Endometrial microvascular endothelial cells (primary cell): ENCODE data around the gene SNX10. TPM values are rescaled to one million over a fixed set of nuclear protein-coding genes. Genes with fewer than 3 reads are reported as not detected.
"Not testable (repeated sequence)": the region's sequence is repeated elsewhere in the genome, so short reads cannot be mapped to it uniquely, and the experiment has no call there.

Source experiments
- in situ Hi-C: cut with HindIII; loops from 2 replicates; pipeline ENCODE4 v1.10.0; 2017; ENCODE audit warnings: low sequenced_read_pairs, low pct_unique_long_range_greater_than_20kb; ENCODE audit errors: inconsistent ontology term
- total RNA-seq: library from RNA; depleted of rRNA; stranded (reverse); fragments of >200 nt; gene quantifications from one replicate; pipeline ENCODE4 v1.2.3, GENCODE V29; 2015; ENCODE audit errors: inconsistent ontology term

SNX10 gene
- total RNA-seq = 2.2 TPM

- in situ Hi-C loops = no loop called here
Measured at GRCh38 chr7:26291699-26292538, at the start of gene SNX10. Gene SNX10, plus strand, starts transcription at chr7:26291862. Its CDS starts 54,581 bp downstream, at chr7:26346443.

- in situ Hi-C loops = no loop called here
Measured at GRCh38 chr7:26245150-26245549, 46.5 kb upstream of the SNX10 start.

- in situ Hi-C loops = no loop called here
Measured at GRCh38 chr7:26250239-26250638, 41.4 kb upstream of the SNX10 start.

GRCh38 chr7:26261866-26262265 is 29.8 kb upstream of the SNX10 start:
- in situ Hi-C loops = not testable (repeated sequence)

- in situ Hi-C loops = no loop called here
Measured at GRCh38 chr7:26265065-26265464, 26.6 kb upstream of the SNX10 start.

GRCh38 chr7:26265499-26266075 is 26.1 kb upstream of the SNX10 start:
- in situ Hi-C loops = no loop called here

GRCh38 chr7:26267601-26268166 is 24.0 kb upstream of the SNX10 start:
- in situ Hi-C loops = no loop called here

- in situ Hi-C loops = no loop called here
Measured at GRCh38 chr7:26275213-26275612, 16.4 kb upstream of the SNX10 start.

- in situ Hi-C loops = no loop called here
Measured at GRCh38 chr7:26278770-26279169, 12.9 kb upstream of the SNX10 start.

GRCh38 chr7:26279405-26279804 is 12.3 kb upstream of the SNX10 start:
- in situ Hi-C loops = no loop called here

GRCh38 chr7:26280097-26280496 is 11.6 kb upstream of the SNX10 start:
- in situ Hi-C loops = no loop called here

- in situ Hi-C loops = no loop called here
Measured at GRCh38 chr7:26280723-26281122, 10.9 kb upstream of the SNX10 start.

- in situ Hi-C loops = no loop called here
Measured at GRCh38 chr7:26284477-26284876, 7.2 kb upstream of the SNX10 start.

GRCh38 chr7:26284995-26285632 is 6.5 kb upstream of the SNX10 start:
- in situ Hi-C loops = no loop called here

GRCh38 chr7:26286157-26286556 is 5.5 kb upstream of the SNX10 start:
- in situ Hi-C loops = no loop called here

GRCh38 chr7:26288126-26288525 is 3.5 kb upstream of the SNX10 start:
- in situ Hi-C loops = not testable (repeated sequence)

- in situ Hi-C loops = no loop called here
Measured at GRCh38 chr7:26291251-26291650, 411 bp upstream of the SNX10 start.

- in situ Hi-C loops = no loop called here
Measured at GRCh38 chr7:26292768-26293560, 1.3 kb downstream of the SNX10 start.
